Activated naive CD8-positive, alpha-beta T cell treated with anti-CD3 and anti-CD28 coated beads for 36 hours (primary cell): ENCODE measurements around the gene UQCC5. TPM values are rescaled to one million over a fixed set of nuclear protein-coding genes. Genes with fewer than 3 reads are reported as not detected.

Experiments
- DNase-seq: peaks from one replicate; pipeline ENCODE4 v3.0.0; 2021
- H3K27ac Mint-ChIP-seq: one replicate; pipeline ENCODE4 v1.8.0; 2022; ENCODE audit warnings: mild to moderate bottlenecking, moderate library complexity, mixed read lengths
- H3K27me3 Mint-ChIP-seq: one replicate; pipeline ENCODE4 v1.8.0; 2022; ENCODE audit warnings: mild to moderate bottlenecking, mixed read lengths
- H3K36me3 Mint-ChIP-seq: one replicate; pipeline ENCODE4 v1.8.0; 2021; ENCODE audit warnings: mild to moderate bottlenecking, mixed read lengths
- H3K4me1 Mint-ChIP-seq: one replicate; pipeline ENCODE4 v1.8.0; 2021; ENCODE audit warnings: mixed read lengths
- H3K4me3 Mint-ChIP-seq: one replicate; pipeline ENCODE4 v1.8.0; 2022; ENCODE audit warnings: mild to moderate bottlenecking, moderate library complexity, mixed read lengths
- H3K9me3 Mint-ChIP-seq: one replicate; pipeline ENCODE4 v1.8.0; 2022; ENCODE audit warnings: mixed read lengths
- total RNA-seq, 2 experiments: library from RNA; stranded (reverse); gene quantifications; one replicate each; pipeline ENCODE4 v1.2.3, GENCODE V29; 2021

Gene UQCC5
- total RNA-seq, 2 experiments from 2014 or later = 23.4 to 23.6 TPM

- DNase-seq = no peak
- no peaks in the 10 kb centered on the region for H3K9me3 Mint-ChIP-seq
- no peaks in the 10 kb centered on the region for H3K4me1 Mint-ChIP-seq
- no peaks in the 10 kb centered on the region for H3K27me3 Mint-ChIP-seq
- H3K27ac Mint-ChIP-seq = no peak overlapping the region
- H3K36me3 Mint-ChIP-seq = no peaks in the 10 kb centered on the region
- no peak overlapping the region for H3K4me3 Mint-ChIP-seq
These were observed 19.8 kb upstream of the UQCC5 start for GRCh38 chr3:52516509-52517195.

- H3K4me1 Mint-ChIP-seq = no peaks in the 10 kb centered on the region
- DNase-seq = no peak
- no peaks in the 10 kb centered on the region for H3K27me3 Mint-ChIP-seq
- H3K36me3 Mint-ChIP-seq = no peaks in the 10 kb centered on the region
- H3K9me3 Mint-ChIP-seq = no peaks in the 10 kb centered on the region
- no peak overlapping the region for H3K27ac Mint-ChIP-seq
- no peak overlapping the region for H3K4me3 Mint-ChIP-seq
These were observed 18.3 kb upstream of the UQCC5 start for GRCh38 chr3:52517796-52518722.

- no peak overlapping the region for H3K27ac Mint-ChIP-seq
- DNase-seq = no peak
- no peaks in the 10 kb centered on the region for H3K27me3 Mint-ChIP-seq
- no peak overlapping the region for H3K4me3 Mint-ChIP-seq
- H3K36me3 Mint-ChIP-seq = no peaks in the 10 kb centered on the region
- H3K4me1 Mint-ChIP-seq = no peaks in the 10 kb centered on the region
- H3K9me3 Mint-ChIP-seq = no peaks in the 10 kb centered on the region
These were observed 17.5 kb upstream of the UQCC5 start for GRCh38 chr3:52518723-52519444.

- Mint-ChIP-seq H3K27me3 (no peaks in the 10 kb centered on the region), H3K9me3 (no peaks in the 10 kb centered on the region), H3K36me3 (peaks cover 6% of the 10 kb centered on the region), H3K4me3 (no peak overlapping the region), H3K27ac (no peak overlapping the region), H3K4me1 (no peaks in the 10 kb centered on the region)
- no peak for DNase-seq
These were observed 16.8 kb upstream of the UQCC5 start for GRCh38 chr3:52519445-52520140.

- H3K4me3 Mint-ChIP-seq = no peak overlapping the region
- no peaks in the 10 kb centered on the region for H3K9me3 Mint-ChIP-seq
- no peak for DNase-seq
- no peaks in the 10 kb centered on the region for H3K4me1 Mint-ChIP-seq
- no peaks in the 10 kb centered on the region for H3K27me3 Mint-ChIP-seq
- peaks cover 6% of the 10 kb centered on the region for H3K36me3 Mint-ChIP-seq
- no peak overlapping the region for H3K27ac Mint-ChIP-seq
These were observed 16.2 kb upstream of the UQCC5 start for GRCh38 chr3:52520141-52520667.

GRCh38 chr3:52520716-52521487 is 15.5 kb upstream of the UQCC5 start:
- Mint-ChIP-seq H3K27ac (no peak overlapping the region), H3K9me3 (no peaks in the 10 kb centered on the region), H3K4me3 (no peak overlapping the region), H3K27me3 (no peaks in the 10 kb centered on the region), H3K4me1 (no peaks in the 10 kb centered on the region), H3K36me3 (peaks cover 6% of the 10 kb centered on the region)
- DNase-seq = no peak

GRCh38 chr3:52521488-52521824 is 14.9 kb upstream of the UQCC5 start:
- Mint-ChIP-seq H3K9me3 (no peaks in the 10 kb centered on the region), H3K36me3 (peaks cover 6% of the 10 kb centered on the region), H3K27me3 (no peaks in the 10 kb centered on the region), H3K27ac (no peak overlapping the region), H3K4me3 (no peak overlapping the region), H3K4me1 (no peaks in the 10 kb centered on the region)
- no peak for DNase-seq

GRCh38 chr3:52521881-52522650 is 14.3 kb upstream of the UQCC5 start:
- H3K36me3 Mint-ChIP-seq = peaks cover 6% of the 10 kb centered on the region

GRCh38 chr3:52522651-52523251 is 13.7 kb upstream of the UQCC5 start:
- Mint-ChIP-seq H3K4me3 (no peak overlapping the region), H3K27ac (no peak overlapping the region), H3K27me3 (no peaks in the 10 kb centered on the region), H3K4me1 (no peaks in the 10 kb centered on the region), H3K9me3 (no peaks in the 10 kb centered on the region), H3K36me3 (peaks cover 6% of the 10 kb centered on the region)
- no peak for DNase-seq

More at GRCh38 chr3:52521881-52522650, 14.3 kb upstream of the UQCC5 start:
- Mint-ChIP-seq H3K4me1 (no peaks in the 10 kb centered on the region), H3K4me3 (no peak overlapping the region), H3K27me3 (no peaks in the 10 kb centered on the region), H3K9me3 (no peaks in the 10 kb centered on the region), H3K27ac (no peak overlapping the region)
- no peak for DNase-seq

- no peak for DNase-seq
- Mint-ChIP-seq H3K27ac (no peak overlapping the region), H3K4me1 (no peaks in the 10 kb centered on the region), H3K36me3 (peaks cover 6% of the 10 kb centered on the region), H3K9me3 (no peaks in the 10 kb centered on the region), H3K4me3 (no peak overlapping the region), H3K27me3 (no peaks in the 10 kb centered on the region)
These were observed 12.8 kb upstream of the UQCC5 start for GRCh38 chr3:52523386-52524257.

- Mint-ChIP-seq H3K4me3 (no peak overlapping the region), H3K27ac (no peak overlapping the region), H3K9me3 (no peaks in the 10 kb centered on the region), H3K36me3 (peaks cover 6% of the 10 kb centered on the region), H3K27me3 (no peaks in the 10 kb centered on the region), H3K4me1 (no peaks in the 10 kb centered on the region)
- DNase-seq = no peak
These were observed 12.1 kb upstream of the UQCC5 start for GRCh38 chr3:52524258-52524751.
